ENCODE data around the gene GABBR2.

GABBR2 gene

GRCh38 chr9:98576354-98576753 lies 132.4 kb downstream of the GABBR2 start:
- H3K9me3 ChIP-seq (ENCODE audit: control insufficient read depth, insufficient read depth, low read length) = no peaks in the 10 kb centered on the region
- H3K9ac ChIP-seq (ENCODE audit: low read depth, low read length) = no peak overlapping the region
- no peaks in the 10 kb centered on the region for H3K4me1 ChIP-seq (ENCODE audit: control insufficient read depth, insufficient read depth, low read length)
- H3K4me3 ChIP-seq (ENCODE audit: low read depth, low read length) = no peak overlapping the region
- no peak overlapping the region for H3K27ac ChIP-seq (ENCODE audit: low read depth, low read length)
- no peaks in the 10 kb centered on the region for H3K27me3 ChIP-seq (ENCODE audit: control insufficient read depth, insufficient read depth, low read length)
- no peaks in the 10 kb centered on the region for H3K36me3 ChIP-seq (ENCODE audit: control insufficient read depth, insufficient read depth, low read length)

- no peaks in the 10 kb centered on the region for H3K4me1 ChIP-seq (ENCODE audit: control insufficient read depth, insufficient read depth, low read length)
- no peaks in the 10 kb centered on the region for H3K27me3 ChIP-seq (ENCODE audit: control insufficient read depth, insufficient read depth, low read length)
- no peaks in the 10 kb centered on the region for H3K9me3 ChIP-seq (ENCODE audit: control insufficient read depth, insufficient read depth, low read length)
- no peak overlapping the region for H3K9ac ChIP-seq (ENCODE audit: low read depth, low read length)
- H3K4me3 ChIP-seq (ENCODE audit: low read depth, low read length) = no peak overlapping the region
- H3K36me3 ChIP-seq (ENCODE audit: control insufficient read depth, insufficient read depth, low read length) = no peaks in the 10 kb centered on the region
- no peak overlapping the region for H3K27ac ChIP-seq (ENCODE audit: low read depth, low read length)
These were observed 133.1 kb downstream of the GABBR2 start for GRCh38 chr9:98575379-98576346.

GRCh38 chr9:98573749-98574278 lies 134.9 kb downstream of the GABBR2 start:
- Histone ChIP-seq H3K4me3 (ENCODE audit: low read depth, low read length) (no peak overlapping the region), H3K27me3 (ENCODE audit: control insufficient read depth, insufficient read depth, low read length) (no peaks in the 10 kb centered on the region), H3K27ac (ENCODE audit: low read depth, low read length) (no peak overlapping the region), H3K4me1 (ENCODE audit: control insufficient read depth, insufficient read depth, low read length) (no peaks in the 10 kb centered on the region), H3K9me3 (ENCODE audit: control insufficient read depth, insufficient read depth, low read length) (no peaks in the 10 kb centered on the region), H3K36me3 (ENCODE audit: control insufficient read depth, insufficient read depth, low read length) (no peaks in the 10 kb centered on the region), H3K9ac (ENCODE audit: low read depth, low read length) (no peak overlapping the region)

- Histone ChIP-seq H3K9ac (ENCODE audit: low read depth, low read length) (no peak overlapping the region), H3K36me3 (ENCODE audit: control insufficient read depth, insufficient read depth, low read length) (no peaks in the 10 kb centered on the region), H3K4me1 (ENCODE audit: control insufficient read depth, insufficient read depth, low read length) (no peaks in the 10 kb centered on the region), H3K4me3 (ENCODE audit: low read depth, low read length) (no peak overlapping the region), H3K9me3 (ENCODE audit: control insufficient read depth, insufficient read depth, low read length) (no peaks in the 10 kb centered on the region), H3K27ac (ENCODE audit: low read depth, low read length) (no peak overlapping the region), H3K27me3 (ENCODE audit: control insufficient read depth, insufficient read depth, low read length) (no peaks in the 10 kb centered on the region)
These were observed 135.9 kb downstream of the GABBR2 start for GRCh38 chr9:98572796-98573195.

GRCh38 chr9:98572054-98572627 lies 136.6 kb downstream of the GABBR2 start:
- Histone ChIP-seq H3K27ac (ENCODE audit: low read depth, low read length) (no peak overlapping the region), H3K36me3 (ENCODE audit: control insufficient read depth, insufficient read depth, low read length) (no peaks in the 10 kb centered on the region), H3K27me3 (ENCODE audit: control insufficient read depth, insufficient read depth, low read length) (no peaks in the 10 kb centered on the region), H3K9ac (ENCODE audit: low read depth, low read length) (no peak overlapping the region), H3K4me3 (ENCODE audit: low read depth, low read length) (no peak overlapping the region), H3K9me3 (ENCODE audit: control insufficient read depth, insufficient read depth, low read length) (no peaks in the 10 kb centered on the region), H3K4me1 (ENCODE audit: control insufficient read depth, insufficient read depth, low read length) (no peaks in the 10 kb centered on the region)

- no peaks in the 10 kb centered on the region for H3K36me3 ChIP-seq (ENCODE audit: control insufficient read depth, insufficient read depth, low read length)
- no peaks in the 10 kb centered on the region for H3K9me3 ChIP-seq (ENCODE audit: control insufficient read depth, insufficient read depth, low read length)
- H3K9ac ChIP-seq (ENCODE audit: low read depth, low read length) = no peak overlapping the region
- H3K4me3 ChIP-seq (ENCODE audit: low read depth, low read length) = no peak overlapping the region
- no peaks in the 10 kb centered on the region for H3K4me1 ChIP-seq (ENCODE audit: control insufficient read depth, insufficient read depth, low read length)
- H3K27ac ChIP-seq (ENCODE audit: low read depth, low read length) = no peak overlapping the region
- H3K27me3 ChIP-seq (ENCODE audit: control insufficient read depth, insufficient read depth, low read length) = no peaks in the 10 kb centered on the region
These were observed 137.1 kb downstream of the GABBR2 start for GRCh38 chr9:98571643-98572042.

GRCh38 chr9:98570663-98571440 lies 137.9 kb downstream of the GABBR2 start:
- Histone ChIP-seq H3K9me3 (ENCODE audit: control insufficient read depth, insufficient read depth, low read length) (no peaks in the 10 kb centered on the region), H3K4me3 (ENCODE audit: low read depth, low read length) (no peak overlapping the region), H3K4me1 (ENCODE audit: control insufficient read depth, insufficient read depth, low read length) (no peaks in the 10 kb centered on the region), H3K36me3 (ENCODE audit: control insufficient read depth, insufficient read depth, low read length) (no peaks in the 10 kb centered on the region), H3K27ac (ENCODE audit: low read depth, low read length) (no peak overlapping the region), H3K27me3 (ENCODE audit: control insufficient read depth, insufficient read depth, low read length) (no peaks in the 10 kb centered on the region), H3K9ac (ENCODE audit: low read depth, low read length) (no peak overlapping the region)

GRCh38 chr9:98570055-98570454 lies 138.7 kb downstream of the GABBR2 start:
- Histone ChIP-seq H3K27me3 (ENCODE audit: control insufficient read depth, insufficient read depth, low read length) (no peaks in the 10 kb centered on the region), H3K4me1 (ENCODE audit: control insufficient read depth, insufficient read depth, low read length) (no peaks in the 10 kb centered on the region), H3K27ac (ENCODE audit: low read depth, low read length) (no peak overlapping the region), H3K9ac (ENCODE audit: low read depth, low read length) (no peak overlapping the region), H3K4me3 (ENCODE audit: low read depth, low read length) (no peak overlapping the region), H3K36me3 (ENCODE audit: control insufficient read depth, insufficient read depth, low read length) (no peaks in the 10 kb centered on the region), H3K9me3 (ENCODE audit: control insufficient read depth, insufficient read depth, low read length) (no peaks in the 10 kb centered on the region)

GRCh38 chr9:98569491-98569890 lies 139.2 kb downstream of the GABBR2 start:
- no peaks in the 10 kb centered on the region for H3K4me1 ChIP-seq (ENCODE audit: control insufficient read depth, insufficient read depth, low read length)
- no peaks in the 10 kb centered on the region for H3K9me3 ChIP-seq (ENCODE audit: control insufficient read depth, insufficient read depth, low read length)
- H3K27me3 ChIP-seq (ENCODE audit: control insufficient read depth, insufficient read depth, low read length) = no peaks in the 10 kb centered on the region
- no peak overlapping the region for H3K4me3 ChIP-seq (ENCODE audit: low read depth, low read length)
- H3K36me3 ChIP-seq (ENCODE audit: control insufficient read depth, insufficient read depth, low read length) = no peaks in the 10 kb centered on the region
- no peak overlapping the region for H3K9ac ChIP-seq (ENCODE audit: low read depth, low read length)
- H3K27ac ChIP-seq (ENCODE audit: low read depth, low read length) = no peak overlapping the region

- no peak overlapping the region for H3K9ac ChIP-seq (ENCODE audit: low read depth, low read length)
- H3K9me3 ChIP-seq (ENCODE audit: control insufficient read depth, insufficient read depth, low read length) = no peaks in the 10 kb centered on the region
- no peaks in the 10 kb centered on the region for H3K36me3 ChIP-seq (ENCODE audit: control insufficient read depth, insufficient read depth, low read length)
- no peak overlapping the region for H3K4me3 ChIP-seq (ENCODE audit: low read depth, low read length)
- H3K27me3 ChIP-seq (ENCODE audit: control insufficient read depth, insufficient read depth, low read length) = no peaks in the 10 kb centered on the region
- no peaks in the 10 kb centered on the region for H3K4me1 ChIP-seq (ENCODE audit: control insufficient read depth, insufficient read depth, low read length)
- H3K27ac ChIP-seq (ENCODE audit: low read depth, low read length) = no peak overlapping the region
These were observed 139.7 kb downstream of the GABBR2 start for GRCh38 chr9:98568909-98569469.

All from HUES48 (cell line).